ENCODE results near the gene INTS1.

Gene INTS1

GRCh38 chr7:1438821-1439220 lies 65.4 kb downstream of the INTS1 start:
- peaks cover 7% of the 10 kb centered on the region; the same call in 1 of the 2 replicates for H3K9me3 ChIP-seq (ENCODE audit: control insufficient read depth, insufficient read depth, low read length)
- no peaks in the 10 kb centered on the region for H3K36me3 ChIP-seq (ENCODE audit: control insufficient read depth, low read length)
- H3K79me2 ChIP-seq (ENCODE audit: control insufficient read depth, low read length): no peaks in the 10 kb centered on the region
- H3K27me3 ChIP-seq (ENCODE audit: control insufficient read depth, low read length): no peaks in the 10 kb centered on the region
- TF ChIP-seq, protein P1, sequence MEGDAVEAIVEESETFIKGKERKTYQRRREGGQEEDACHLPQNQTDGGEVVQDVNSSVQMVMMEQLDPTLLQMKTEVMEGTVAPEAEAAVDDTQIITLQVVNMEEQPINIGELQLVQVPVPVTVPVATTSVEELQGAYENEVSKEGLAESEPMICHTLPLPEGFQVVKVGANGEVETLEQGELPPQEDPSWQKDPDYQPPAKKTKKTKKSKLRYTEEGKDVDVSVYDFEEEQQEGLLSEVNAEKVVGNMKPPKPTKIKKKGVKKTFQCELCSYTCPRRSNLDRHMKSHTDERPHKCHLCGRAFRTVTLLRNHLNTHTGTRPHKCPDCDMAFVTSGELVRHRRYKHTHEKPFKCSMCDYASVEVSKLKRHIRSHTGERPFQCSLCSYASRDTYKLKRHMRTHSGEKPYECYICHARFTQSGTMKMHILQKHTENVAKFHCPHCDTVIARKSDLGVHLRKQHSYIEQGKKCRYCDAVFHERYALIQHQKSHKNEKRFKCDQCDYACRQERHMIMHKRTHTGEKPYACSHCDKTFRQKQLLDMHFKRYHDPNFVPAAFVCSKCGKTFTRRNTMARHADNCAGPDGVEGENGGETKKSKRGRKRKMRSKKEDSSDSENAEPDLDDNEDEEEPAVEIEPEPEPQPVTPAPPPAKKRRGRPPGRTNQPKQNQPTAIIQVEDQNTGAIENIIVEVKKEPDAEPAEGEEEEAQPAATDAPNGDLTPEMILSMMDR (IDR thresholded peaks at IDR 0.05; ENCODE audit: low read depth, low read length, poor library complexity, severe bottlenecking): no peak
- TF ChIP-seq EZH2phosphoT487 (IDR thresholded peaks at IDR 0.05; ENCODE audit: borderline replicate concordance, low read length): no peak
- H3K9me2 ChIP-seq (replicated peaks; ENCODE audit: control insufficient read depth, low read length): no peaks in the 10 kb centered on the region
- no peak overlapping the region for H3K27ac ChIP-seq (ENCODE audit: low read depth, low read length)
- peaks cover 5% of the 10 kb centered on the region; the same call in 1 of the 2 replicates for H3F3A ChIP-seq (ENCODE audit: control insufficient read depth, insufficient read depth)
- no peaks in the 10 kb centered on the region for H3K4me1 ChIP-seq (ENCODE audit: control insufficient read depth, low read length)
- H4K20me1 ChIP-seq (ENCODE audit: control insufficient read depth, insufficient read depth, low read depth, low read length): no peaks in the 10 kb centered on the region
- H3K4me3 ChIP-seq (ENCODE audit: low read length): no peak overlapping the region
- no peak overlapping the region for H3K4me2 ChIP-seq (ENCODE audit: low read length)

DNA sequence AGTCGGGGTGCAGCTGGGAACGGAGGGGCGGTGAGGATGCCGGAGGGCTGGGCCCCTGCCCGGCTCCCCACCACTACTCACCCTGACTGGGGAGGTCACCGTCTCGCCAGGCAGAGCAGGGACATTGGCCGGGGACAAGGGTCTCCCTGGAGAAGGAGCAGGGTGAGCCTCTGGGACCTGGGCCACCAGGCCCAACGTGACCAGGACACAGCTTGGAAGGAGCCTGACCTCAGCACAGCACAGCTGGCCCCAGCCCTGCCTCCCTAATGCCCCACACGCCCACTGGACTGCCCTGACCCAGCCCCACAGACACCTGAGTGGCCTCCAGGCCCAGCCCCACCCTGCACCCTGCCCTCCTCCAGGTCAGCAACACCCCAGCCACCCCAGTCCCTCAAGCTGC lies 66.0 kb downstream of the INTS1 start:
- H3K4me1 ChIP-seq (ENCODE audit: control insufficient read depth, low read length): no peaks in the 10 kb centered on the region
- H4K20me1 ChIP-seq (ENCODE audit: control insufficient read depth, insufficient read depth, low read depth, low read length): no peaks in the 10 kb centered on the region
- no peak overlapping the region for H3K27ac ChIP-seq (ENCODE audit: low read depth, low read length)
- no peaks in the 10 kb centered on the region for H3K27me3 ChIP-seq (ENCODE audit: control insufficient read depth, low read length)
- peaks cover 5% of the 10 kb centered on the region; the same call in 1 of the 2 replicates for H3F3A ChIP-seq (ENCODE audit: control insufficient read depth, insufficient read depth)
- no peak overlapping the region for H3K4me3 ChIP-seq (ENCODE audit: low read length)
- TF ChIP-seq EZH2phosphoT487 (IDR thresholded peaks at IDR 0.05; ENCODE audit: borderline replicate concordance, low read length): no peak
- TF ChIP-seq, protein P1 (IDR thresholded peaks at IDR 0.05; ENCODE audit: low read depth, low read length, poor library complexity, severe bottlenecking): no peak
- peaks cover 7% of the 10 kb centered on the region; the same call in 1 of the 2 replicates for H3K9me3 ChIP-seq (ENCODE audit: control insufficient read depth, insufficient read depth, low read length)
- H3K36me3 ChIP-seq (ENCODE audit: control insufficient read depth, low read length): no peaks in the 10 kb centered on the region
- no peaks in the 10 kb centered on the region for H3K79me2 ChIP-seq (ENCODE audit: control insufficient read depth, low read length)
- H3K4me2 ChIP-seq (ENCODE audit: low read length): no peak overlapping the region
- H3K9me2 ChIP-seq (replicated peaks; ENCODE audit: control insufficient read depth, low read length): no peaks in the 10 kb centered on the region

- peaks cover 7% of the 10 kb centered on the region; the same call in 1 of the 2 replicates for H3K9me3 ChIP-seq (ENCODE audit: control insufficient read depth, insufficient read depth, low read length)
- no peaks in the 10 kb centered on the region for H3K9me2 ChIP-seq (replicated peaks; ENCODE audit: control insufficient read depth, low read length)
- peaks cover 5% of the 10 kb centered on the region; the same call in 1 of the 2 replicates for H3F3A ChIP-seq (ENCODE audit: control insufficient read depth, insufficient read depth)
- no peak overlapping the region for H3K4me3 ChIP-seq (ENCODE audit: low read length)
- no peaks in the 10 kb centered on the region for H4K20me1 ChIP-seq (ENCODE audit: control insufficient read depth, insufficient read depth, low read depth, low read length)
- no peaks in the 10 kb centered on the region for H3K36me3 ChIP-seq (ENCODE audit: control insufficient read depth, low read length)
- H3K4me1 ChIP-seq (ENCODE audit: control insufficient read depth, low read length): no peaks in the 10 kb centered on the region
- TF ChIP-seq, protein P1 (IDR thresholded peaks at IDR 0.05; ENCODE audit: low read depth, low read length, poor library complexity, severe bottlenecking): no peak
- no peak for TF ChIP-seq EZH2phosphoT487 (IDR thresholded peaks at IDR 0.05; ENCODE audit: borderline replicate concordance, low read length)
- no peaks in the 10 kb centered on the region for H3K79me2 ChIP-seq (ENCODE audit: control insufficient read depth, low read length)
- no peaks in the 10 kb centered on the region for H3K27me3 ChIP-seq (ENCODE audit: control insufficient read depth, low read length)
- H3K4me2 ChIP-seq (ENCODE audit: low read length): no peak overlapping the region
- no peak overlapping the region for H3K27ac ChIP-seq (ENCODE audit: low read depth, low read length)
Measured at GRCh38 chr7:1437155-1437880, 66.9 kb downstream of the INTS1 start.
